Esophagus squamous epithelium (tissue), 4 donors: ENCODE results near the gene LRRC15.

ENCODE experiments used
- CTCF ChIP-seq, 6 experiments: fragments of 450-650 bp in 4 of 6; fragments of 200-600 bp in 2 of 6; sonication (generic) in 2 of 6; IDR thresholded peaks; one replicate each; pipeline ENCODE4 v1.5.1; 2016 to 2019; ENCODE audit warnings: antibody characterized with exemption in 6 of 6, mild to moderate bottlenecking in 4 of 6, moderate library complexity in 4 of 6
- POLR2A ChIP-seq, 4 donors: fragments of 450-650 bp; IDR thresholded peaks; one replicate each; pipeline ENCODE4 v1.6.1; 2017; ENCODE audit warnings: antibody characterized with exemption in 4 of 4, mild to moderate bottlenecking in 4 of 4, moderate library complexity in 3 of 4

DNA sequence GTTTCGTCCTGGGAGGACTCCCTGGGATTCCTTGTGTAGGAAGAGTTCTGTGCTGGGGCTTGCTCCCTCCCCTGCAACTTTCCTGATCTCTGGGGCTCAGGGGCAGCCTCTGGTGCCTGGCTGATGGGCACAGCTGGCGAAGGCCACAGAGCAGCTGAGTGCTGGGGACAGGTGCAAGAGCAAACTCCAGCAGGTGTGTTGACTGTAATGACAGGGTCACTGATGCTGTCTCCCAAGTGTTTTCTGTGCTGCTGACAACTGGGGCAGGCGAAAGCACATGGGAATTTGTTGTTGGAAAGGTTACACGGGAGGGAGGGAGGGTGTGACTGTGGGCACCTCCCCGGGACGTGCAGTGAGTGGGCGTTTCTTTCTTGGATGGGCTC is 40.0 kb downstream of the LRRC15 start:
- no peak for TF ChIP-seq CTCF (IDR thresholded peaks at IDR 0.05)
- no peak for TF ChIP-seq POLR2A (IDR thresholded peaks at IDR 0.05)
